ENCODE measurements around the gene FKBP1A.
"Not testable (repeated sequence)": the region's sequence is repeated elsewhere in the genome, so short reads cannot be mapped to it uniquely, and the experiment has no call there.

The FKBP1A gene

DNA sequence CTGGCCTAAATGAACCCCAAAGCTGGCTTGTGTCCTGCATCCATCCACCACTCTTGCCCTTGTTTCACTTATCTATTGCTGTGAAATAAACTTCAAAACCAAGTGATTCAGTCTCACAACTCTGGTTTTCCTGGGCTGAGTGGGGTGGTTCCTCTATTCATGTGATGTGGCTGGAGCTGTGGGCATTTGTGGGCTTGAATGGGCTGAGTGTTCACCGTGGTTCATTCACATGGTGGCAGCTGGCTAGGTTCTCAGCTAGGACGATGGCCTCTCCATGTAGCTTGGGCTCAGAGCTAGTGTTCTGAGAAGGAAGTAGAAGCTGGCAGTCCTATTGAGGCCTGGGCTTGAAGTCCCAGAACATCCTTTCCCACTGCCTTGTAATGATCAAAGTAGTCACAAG lies 30.4 kb downstream of the FKBP1A start:
- no peak for DNase-seq

DNA sequence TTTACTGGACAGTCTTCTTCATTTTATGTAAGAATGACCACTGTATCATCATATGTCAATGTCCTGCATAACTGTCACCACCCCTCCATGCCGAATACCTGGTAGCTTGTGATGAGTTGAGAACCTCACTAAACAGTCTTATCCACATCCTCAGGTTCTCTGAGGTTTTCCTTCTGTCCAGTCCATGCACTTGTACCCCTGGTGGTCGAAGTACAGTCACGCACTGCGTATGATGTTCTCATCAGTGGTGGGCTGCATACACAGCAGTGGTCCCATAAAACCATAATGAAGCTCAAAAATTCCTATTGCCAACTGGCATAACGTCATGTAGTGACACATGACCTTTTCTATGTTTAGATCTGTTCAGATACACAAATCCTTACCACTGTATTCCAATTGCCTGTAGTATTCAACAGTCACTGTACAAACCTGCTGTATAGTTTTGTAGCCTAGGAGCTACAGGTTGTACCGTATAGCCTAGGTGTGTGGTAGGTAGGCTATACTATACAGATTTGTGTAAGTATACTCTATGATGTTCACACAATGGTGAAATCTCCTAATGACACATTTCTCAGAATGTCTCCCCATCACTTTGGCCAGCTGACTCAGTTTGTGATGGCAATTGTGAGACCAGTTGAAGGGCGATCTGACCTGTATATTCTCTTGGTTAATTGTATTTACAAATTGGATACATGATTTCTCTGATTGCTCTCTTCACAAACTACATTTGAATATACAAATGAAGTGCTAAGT lies 32.6 kb downstream of the FKBP1A start:
- DNase-seq: peak; percentile 49

DNA sequence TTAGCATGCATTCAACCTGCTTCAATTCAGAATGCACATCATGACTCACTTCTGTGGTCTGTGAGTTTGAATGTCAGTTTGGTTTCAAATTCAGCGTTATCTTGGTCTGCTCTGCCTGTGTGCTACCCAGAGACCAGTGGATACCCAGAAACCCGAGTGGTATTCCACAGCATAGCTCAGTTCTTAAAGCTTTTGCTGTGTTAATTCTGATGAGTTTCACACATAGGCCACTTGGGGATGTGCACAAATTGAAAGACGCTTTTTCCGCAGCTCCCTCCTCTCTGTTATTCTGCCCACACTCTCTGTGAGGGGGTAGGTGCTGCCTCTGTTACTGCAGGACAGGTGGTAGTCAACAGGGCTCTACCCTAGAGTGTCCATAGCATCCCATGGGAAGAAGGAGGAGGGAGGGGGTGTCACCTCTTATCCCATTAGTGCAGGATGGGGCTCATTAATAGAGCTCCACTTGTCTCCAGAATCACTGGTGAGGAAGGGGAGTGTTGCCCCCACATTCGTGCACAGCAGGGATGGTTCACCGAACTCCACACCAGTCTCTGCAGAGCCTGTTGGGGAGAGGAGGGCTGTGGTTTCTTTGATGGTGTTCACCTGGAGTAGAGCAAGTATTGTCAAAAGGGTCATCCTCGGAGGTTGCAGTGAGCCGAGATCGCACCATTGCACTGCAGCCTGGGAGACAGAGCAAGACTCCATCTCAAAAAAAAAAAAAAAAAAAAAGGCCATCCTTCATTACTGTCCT lies 34.8 kb downstream of the FKBP1A start:
- DNase-seq: peak; percentile 88

DNA sequence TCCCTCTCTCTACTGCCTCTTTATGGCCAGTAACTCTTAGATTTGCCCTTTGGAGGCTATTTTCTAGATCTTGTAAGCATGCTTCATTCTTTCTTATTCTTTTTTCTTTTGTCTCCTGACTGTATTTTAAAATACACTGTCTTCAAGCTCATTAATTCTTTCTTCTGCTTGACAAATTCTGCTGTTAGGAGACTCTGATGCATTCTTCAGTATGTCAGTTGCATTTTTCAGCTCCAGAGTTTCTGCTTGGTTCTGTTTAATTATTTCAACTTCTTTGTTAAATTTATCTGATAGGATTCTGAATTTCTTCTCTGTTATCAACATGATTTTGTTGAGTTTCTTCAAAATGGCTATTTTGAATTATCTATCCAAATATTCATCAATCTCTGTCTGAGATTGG lies 38.9 kb downstream of the FKBP1A start:
- no peak for DNase-seq

- no peak for DNase-seq
Observed at GRCh38 chr20:1346315-1346969, 46.4 kb downstream of the FKBP1A start.

GRCh38 chr20:1345756-1346093 lies 47.1 kb downstream of the FKBP1A start:
- DNase-seq: no peak

- no peak for DNase-seq
Observed at GRCh38 chr20:1345030-1345755, 47.7 kb downstream of the FKBP1A start.

- not testable (repeated sequence) for DNase-seq
Observed at GRCh38 chr20:1343446-1344124, 49.3 kb downstream of the FKBP1A start.

- DNase-seq: no peak
Observed at GRCh38 chr20:1341561-1342265, 51.1 kb downstream of the FKBP1A start.

DNA sequence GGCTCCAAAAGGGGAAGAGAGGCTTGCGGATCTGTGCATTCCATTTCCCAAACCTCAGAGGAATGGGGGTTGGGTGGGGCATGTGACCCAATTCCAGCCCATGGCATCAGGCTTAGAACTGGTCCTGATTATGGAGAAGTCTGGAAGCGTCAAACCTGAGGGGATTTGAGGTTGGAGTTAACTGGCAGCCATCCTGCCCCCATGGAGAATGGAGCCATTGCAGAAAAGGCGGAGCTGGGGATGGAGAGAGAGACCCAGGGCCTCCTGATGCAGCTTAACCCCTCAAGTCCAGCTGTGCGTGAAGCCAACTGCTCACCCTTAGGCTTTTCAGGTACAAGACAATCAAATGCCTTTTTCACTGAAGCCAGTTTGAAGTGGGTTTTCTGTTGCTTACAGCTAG lies 54.1 kb downstream of the FKBP1A start:
- no peak for DNase-seq

GRCh38 chr20:1338096-1338495 lies 54.8 kb downstream of the FKBP1A start:
- DNase-seq: no peak

GRCh38 chr20:1337441-1337840 lies 55.4 kb downstream of the FKBP1A start:
- DNase-seq: no peak

GRCh38 chr20:1336699-1337367 lies 56.0 kb downstream of the FKBP1A start:
- DNase-seq: no peak

DNA sequence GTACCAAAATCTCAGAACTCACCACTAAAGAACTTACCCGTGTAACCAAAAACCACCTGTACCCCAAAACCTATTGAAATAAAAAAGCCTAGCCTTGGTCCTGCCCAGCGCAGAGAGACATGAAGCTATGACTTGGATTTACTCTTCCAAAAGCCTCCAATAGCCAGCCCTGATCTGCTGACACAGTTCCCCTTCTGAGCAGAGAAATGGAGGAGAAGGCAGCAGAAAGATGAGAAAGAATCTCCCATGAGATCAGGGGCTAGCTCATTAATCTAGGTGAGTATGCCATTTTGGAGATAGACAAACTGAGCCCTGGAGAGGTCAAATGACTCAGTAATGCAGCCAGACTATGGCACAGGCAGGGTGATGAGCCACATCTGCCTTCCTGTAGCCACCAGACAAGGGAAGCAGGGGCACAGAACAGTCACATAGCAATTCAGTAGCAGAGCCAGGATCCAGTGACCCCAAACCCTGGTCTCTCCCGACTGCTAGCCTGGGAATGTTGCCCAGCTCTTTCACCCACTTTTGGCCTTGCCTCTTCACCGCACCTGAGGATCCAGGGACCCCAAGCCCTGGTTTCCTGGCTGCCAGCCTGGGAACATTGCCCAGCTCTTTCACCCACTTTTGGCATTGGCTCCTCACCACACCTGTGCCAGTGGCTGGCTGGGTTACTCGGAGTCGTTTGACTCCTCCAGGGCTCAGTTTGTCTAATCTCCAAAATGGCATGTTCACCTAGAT lies 56.7 kb downstream of the FKBP1A start:
- DNase-seq: peak; percentile 38

GRCh38 chr20:1334761-1335160 lies 58.1 kb downstream of the FKBP1A start:
- DNase-seq: no peak

DNA sequence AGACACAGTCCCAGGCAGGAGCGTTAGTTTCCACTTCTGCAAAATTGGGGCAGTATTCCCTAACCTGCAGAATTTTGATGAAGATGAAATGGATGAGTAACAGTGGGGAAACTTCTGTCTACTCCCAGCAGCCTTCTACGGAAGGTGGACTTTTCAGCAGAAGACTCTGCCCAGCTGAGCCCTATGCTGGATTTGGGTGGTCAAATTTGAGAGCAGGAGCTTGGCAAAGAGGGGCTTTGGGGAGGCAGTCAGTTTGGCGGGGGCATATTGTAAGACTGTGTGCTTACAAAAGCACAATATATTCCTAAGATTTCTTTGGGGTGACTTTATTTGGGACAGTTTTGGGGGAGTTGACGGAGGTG lies 58.5 kb downstream of the FKBP1A start:
- no peak for DNase-seq

GRCh38 chr20:1333462-1334369 lies 59.1 kb downstream of the FKBP1A start:
- no peak for DNase-seq

GRCh38 chr20:1332749-1333300 lies 60.0 kb downstream of the FKBP1A start:
- no peak for DNase-seq

DNA sequence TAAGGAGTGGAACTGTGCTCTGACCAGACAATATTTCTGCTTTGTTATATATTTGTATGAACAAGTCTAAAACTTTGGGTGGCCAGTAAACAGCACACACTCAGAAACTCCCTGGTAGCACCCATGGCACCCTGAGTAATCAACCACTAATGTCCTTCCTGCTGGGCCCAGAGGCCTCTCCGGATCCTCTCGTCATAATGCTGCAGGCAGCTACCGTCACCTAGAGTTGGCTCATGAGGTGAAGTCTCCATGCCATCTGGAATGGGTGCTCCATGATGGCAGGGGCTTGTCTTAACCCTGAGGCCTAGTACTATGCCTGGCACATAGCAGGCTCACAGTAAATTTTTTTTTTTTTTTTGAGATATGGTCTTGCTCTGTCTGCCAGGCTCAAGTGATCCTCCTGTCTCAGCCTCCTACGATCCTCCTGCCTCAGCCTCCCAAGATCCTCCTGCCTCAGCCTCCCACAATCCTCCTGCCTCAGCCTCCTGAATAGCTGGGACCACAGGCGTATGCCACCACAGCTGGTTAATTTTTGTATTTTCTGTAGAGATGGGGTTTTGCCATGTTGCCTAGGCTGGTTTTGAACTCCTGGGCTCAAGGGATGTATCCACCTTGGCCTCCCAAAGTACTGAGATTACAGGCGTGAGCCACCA lies 60.9 kb downstream of the FKBP1A start:
- DNase-seq: no peak

Data from activated CD4-positive, alpha-beta T cell treated with anti-CD3 and anti-CD28 coated beads, Interleukin-2, Interleukin-6, amounts not matched to agents 100 ng/mL and 50 ng/mL, durations not matched to agents 16 hours and 8 hours (primary cell).